MM.1S (cell line): Measurements from ENCODE around the gene ZNF138.

ENCODE experiments used
- DNase-seq: peaks from one replicate; pipeline ENCODE4 v3.0.0-alpha.2; 2015
- H2AFZ ChIP-seq: fragments of 300-600 bp; sonication (generic); 2 replicates; pipeline ENCODE4 v1.6.0; 2016; ENCODE audit warnings: antibody characterized with exemption, low read length
- H3F3A ChIP-seq: fragments of 300-600 bp; sonication (generic); 2 replicates; pipeline ENCODE4 v1.6.1; 2016; ENCODE audit warnings: mild to moderate bottlenecking, antibody characterized with exemption, low read length, moderate library complexity, mixed read lengths; ENCODE audit not compliant: insufficient read depth
- H3K27ac ChIP-seq: fragments of 300-600 bp; sonication (generic); 2 replicates; pipeline ENCODE4 v1.5.1; 2016; ENCODE audit warnings: mild to moderate bottlenecking, low read length
- H3K27me3 ChIP-seq: fragments of 300-600 bp; sonication (generic); replicated peaks from 2 replicates; pipeline ENCODE4 v1.6.0; 2016; ENCODE audit warnings: low read length; ENCODE audit not compliant: insufficient read depth
- H3K36me3 ChIP-seq: fragments of 300-600 bp; sonication (generic); replicated peaks from 2 replicates; pipeline ENCODE4 v1.6.1; 2016; ENCODE audit warnings: mild to moderate bottlenecking, low read length, mixed read lengths; ENCODE audit not compliant: insufficient read depth
- H3K4me1 ChIP-seq: fragments of 300-600 bp; sonication (generic); 2 replicates; pipeline ENCODE4 v1.6.1; 2016; ENCODE audit warnings: low read length, mixed read lengths
- H3K4me2 ChIP-seq: fragments of 300-600 bp; sonication (generic); 2 replicates; pipeline ENCODE4 v1.6.0; 2016; ENCODE audit warnings: low read depth, low read length
- H3K4me3 ChIP-seq: fragments of 300-600 bp; sonication (generic); 2 replicates; pipeline ENCODE4 v1.5.1; 2016; ENCODE audit warnings: low read length, mixed read lengths
- H3K79me2 ChIP-seq: fragments of 300-600 bp; sonication (generic); 2 replicates; pipeline ENCODE4 v1.6.1; 2016; ENCODE audit warnings: mixed run types, low read length, mixed read lengths
- H3K9ac ChIP-seq: fragments of 300-600 bp; sonication (generic); 2 replicates; pipeline ENCODE4 v1.6.1; 2016; ENCODE audit warnings: low read length, mixed read lengths
- H3K9me2 ChIP-seq: fragments of 300-600 bp; sonication (generic); replicated peaks from 2 replicates; pipeline ENCODE4 v1.6.1; 2016; ENCODE audit warnings: mild to moderate bottlenecking, low read length, mixed read lengths; ENCODE audit not compliant: insufficient read depth
- H3K9me3 ChIP-seq: fragments of 300-600 bp; sonication (generic); replicated peaks from 2 replicates; pipeline ENCODE4 v1.6.1; 2016; ENCODE audit warnings: mild to moderate bottlenecking, low read length, mixed read lengths; ENCODE audit not compliant: insufficient read depth
- H4K20me1 ChIP-seq: fragments of 300-600 bp; sonication (generic); 2 replicates; pipeline ENCODE4 v1.6.1; 2016; ENCODE audit warnings: mild to moderate bottlenecking, low read length, moderate library complexity, mixed read lengths; ENCODE audit not compliant: insufficient read depth
- EZH2 ChIP-seq: fragments of 300-600 bp; sonication (generic); optimal IDR thresholded peaks from 2 replicates; pipeline ENCODE3; 2017; ENCODE audit warnings: low read depth, mild to moderate bottlenecking, antibody characterized with exemption, low read length, mixed read lengths
- EZH2phosphoT487 ChIP-seq: fragments of 300-600 bp; sonication (generic); IDR thresholded peaks from 2 replicates; pipeline ENCODE4 v1.6.1; 2018; ENCODE audit warnings: antibody characterized with exemption, low read length
- TF ChIP-seq, protein P1 (sequence below): fragments of 300-600 bp; sonication (generic); IDR thresholded peaks from 2 replicates; pipeline ENCODE4 v1.5.1; 2016; ENCODE audit warnings: antibody characterized with exemption, low read length, mixed read lengths

The ZNF138 gene

DNA sequence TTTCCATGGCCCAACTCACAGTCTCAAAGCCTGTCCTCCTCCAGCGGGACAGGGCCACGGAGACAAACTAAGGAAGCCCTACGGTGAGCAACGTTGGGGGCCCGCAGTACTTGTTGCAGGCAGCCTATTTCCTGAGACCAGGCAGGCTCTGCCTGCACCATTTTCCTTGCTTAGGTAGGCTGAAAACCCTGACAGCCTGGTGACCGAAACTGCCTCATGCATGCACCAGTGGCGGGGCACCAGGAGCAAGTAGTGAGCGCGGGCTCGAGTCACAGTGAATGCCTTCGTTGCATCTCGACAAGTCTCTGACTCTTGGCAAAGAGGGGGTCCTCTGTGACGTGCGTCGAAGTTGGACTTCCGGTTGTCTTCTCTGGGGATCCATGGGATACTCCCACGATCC, 85.6 kb downstream of the ZNF138 start:
- Histone ChIP-seq H3K79me2 (no peaks in the 10 kb centered on the region), H3K27ac (no peak overlapping the region), H3F3A (no peaks in the 10 kb centered on the region), H3K4me2 (no peak overlapping the region), H3K36me3 (no peaks in the 10 kb centered on the region), H4K20me1 (no peaks in the 10 kb centered on the region), H3K9me2 (no peaks in the 10 kb centered on the region), H3K9me3 (no peaks in the 10 kb centered on the region), H3K9ac (no peak overlapping the region), H3K4me1 (no peaks in the 10 kb centered on the region), H2AFZ (no peak overlapping the region), H3K4me3 (no peak overlapping the region), H3K27me3 (peaks cover 4% of the 10 kb centered on the region; the same call in 1 of the 2 replicates)
- no peak for TF ChIP-seq EZH2phosphoT487
- TF ChIP-seq EZH2: no peak
- TF ChIP-seq, protein P1, sequence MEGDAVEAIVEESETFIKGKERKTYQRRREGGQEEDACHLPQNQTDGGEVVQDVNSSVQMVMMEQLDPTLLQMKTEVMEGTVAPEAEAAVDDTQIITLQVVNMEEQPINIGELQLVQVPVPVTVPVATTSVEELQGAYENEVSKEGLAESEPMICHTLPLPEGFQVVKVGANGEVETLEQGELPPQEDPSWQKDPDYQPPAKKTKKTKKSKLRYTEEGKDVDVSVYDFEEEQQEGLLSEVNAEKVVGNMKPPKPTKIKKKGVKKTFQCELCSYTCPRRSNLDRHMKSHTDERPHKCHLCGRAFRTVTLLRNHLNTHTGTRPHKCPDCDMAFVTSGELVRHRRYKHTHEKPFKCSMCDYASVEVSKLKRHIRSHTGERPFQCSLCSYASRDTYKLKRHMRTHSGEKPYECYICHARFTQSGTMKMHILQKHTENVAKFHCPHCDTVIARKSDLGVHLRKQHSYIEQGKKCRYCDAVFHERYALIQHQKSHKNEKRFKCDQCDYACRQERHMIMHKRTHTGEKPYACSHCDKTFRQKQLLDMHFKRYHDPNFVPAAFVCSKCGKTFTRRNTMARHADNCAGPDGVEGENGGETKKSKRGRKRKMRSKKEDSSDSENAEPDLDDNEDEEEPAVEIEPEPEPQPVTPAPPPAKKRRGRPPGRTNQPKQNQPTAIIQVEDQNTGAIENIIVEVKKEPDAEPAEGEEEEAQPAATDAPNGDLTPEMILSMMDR: no peak
- no peak for DNase-seq

DNA sequence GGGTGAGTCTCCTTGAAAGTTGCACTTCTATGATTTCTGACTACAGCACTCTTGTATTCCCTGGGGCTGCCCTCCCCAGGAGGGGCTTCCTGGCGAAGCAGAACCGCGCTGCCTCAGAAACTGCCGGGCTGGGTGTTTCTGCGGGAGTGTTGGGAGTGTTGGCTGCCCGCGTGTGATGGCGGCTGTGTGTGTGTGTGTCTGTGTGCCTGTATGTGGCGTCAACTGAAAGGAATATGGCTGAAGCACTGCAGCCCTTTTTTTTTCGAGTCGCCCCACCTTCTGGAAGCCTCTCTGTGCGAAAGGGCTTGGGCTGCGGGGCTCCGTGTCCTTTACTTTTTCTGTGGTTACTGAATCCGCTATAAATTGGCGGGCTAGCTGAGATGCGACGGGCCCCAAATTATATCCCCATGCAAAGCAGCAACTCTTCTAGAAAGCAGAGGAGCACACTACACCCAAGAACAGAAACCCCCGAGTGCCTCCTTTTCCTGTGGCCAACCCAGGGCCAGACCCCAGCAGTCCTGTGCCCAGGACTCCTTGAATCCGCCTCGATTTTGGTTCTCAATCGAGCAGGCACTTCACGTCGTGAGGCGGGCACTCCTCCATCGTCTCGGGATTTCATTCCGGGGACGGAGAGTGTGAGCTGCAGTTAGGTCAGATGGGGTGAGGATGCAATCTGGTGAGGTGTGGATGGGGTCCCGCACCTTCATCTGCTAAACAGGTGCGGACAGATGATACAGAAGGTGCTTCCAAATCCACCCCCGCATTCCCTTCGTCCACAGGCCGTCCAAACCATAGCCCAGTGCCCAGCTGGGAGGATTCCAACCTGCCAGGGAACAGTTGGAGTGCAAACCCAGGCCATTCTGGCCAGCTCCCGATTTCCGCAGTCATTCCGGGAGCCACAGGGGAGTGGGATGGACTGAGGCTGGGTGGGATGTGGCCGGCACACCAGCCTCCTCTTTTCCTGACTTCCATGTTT, 86.4 kb downstream of the ZNF138 start:
- peaks cover 3% of the 10 kb centered on the region; the same call in 1 of the 2 replicates for H3F3A ChIP-seq
- TF ChIP-seq EZH2phosphoT487 (no peak), EZH2 (no peak)
- TF ChIP-seq, protein P1: no peak
- DNase-seq: no peak
- H3K79me2 ChIP-seq: no peaks in the 10 kb centered on the region
- H3K27me3 ChIP-seq: peaks cover 4% of the 10 kb centered on the region; the same call in 1 of the 2 replicates
- H3K9me2 ChIP-seq: no peaks in the 10 kb centered on the region
- no peak overlapping the region for H3K4me3 ChIP-seq
- H3K4me1 ChIP-seq: peaks cover 5% of the 10 kb centered on the region; the same call in 1 of the 2 replicates
- no peaks in the 10 kb centered on the region for H4K20me1 ChIP-seq
- H3K9ac ChIP-seq: no peak overlapping the region
- no peak overlapping the region for H2AFZ ChIP-seq
- no peak overlapping the region for H3K27ac ChIP-seq
- no peak overlapping the region for H3K4me2 ChIP-seq
- no peaks in the 10 kb centered on the region for H3K9me3 ChIP-seq
- H3K36me3 ChIP-seq: no peaks in the 10 kb centered on the region

DNA sequence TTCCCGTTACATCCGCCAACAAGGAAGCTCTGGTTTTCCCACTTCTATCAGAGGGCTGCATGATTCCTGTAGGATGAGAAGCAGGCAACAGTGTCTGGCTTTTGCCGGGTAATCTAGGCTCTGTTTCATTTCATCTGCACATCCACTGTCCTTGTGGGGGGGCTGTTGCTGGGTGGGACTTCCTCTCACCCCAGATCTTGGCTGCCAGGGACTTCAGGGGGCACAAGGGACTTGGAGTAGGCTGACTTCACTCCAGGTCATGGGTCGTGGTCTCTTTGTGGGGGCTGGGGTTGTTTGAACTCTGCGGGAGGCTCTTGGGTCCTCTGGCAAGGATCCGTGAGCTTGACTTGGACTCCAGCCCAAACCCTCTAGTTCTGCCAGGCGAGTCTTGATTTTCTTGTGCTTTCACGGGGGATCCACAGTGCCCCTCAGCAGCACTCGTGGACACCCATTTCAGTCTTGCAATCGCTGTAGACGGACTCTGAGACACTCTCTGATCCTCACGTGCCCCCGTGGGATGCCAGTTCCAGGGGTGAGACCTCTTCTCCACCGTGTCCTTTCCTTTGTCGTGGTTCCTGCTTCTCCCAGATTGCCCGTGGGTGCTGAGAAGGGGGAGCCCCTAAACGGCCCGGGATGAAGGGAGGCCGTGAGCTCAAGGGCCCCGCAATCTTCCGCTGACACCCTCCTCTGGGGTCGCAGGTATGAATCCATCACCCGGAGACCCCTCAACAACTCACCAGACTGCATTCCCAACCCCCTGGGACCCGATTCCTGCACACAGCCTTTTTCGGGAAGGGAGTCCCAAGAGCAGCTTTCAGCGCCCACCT, 87.4 kb downstream of the ZNF138 start:
- Histone ChIP-seq H3K4me2 (no peak overlapping the region), H3K9me3 (no peaks in the 10 kb centered on the region), H3K4me3 (no peak overlapping the region), H3K9ac (no peak overlapping the region), H3K27ac (no peak overlapping the region), H3K27me3 (peaks cover 4% of the 10 kb centered on the region; the same call in 1 of the 2 replicates), H2AFZ (no peak overlapping the region), H3K4me1 (peaks cover 16% of the 10 kb centered on the region), H3F3A (peaks cover 13% of the 10 kb centered on the region; the same call in 1 of the 2 replicates), H3K9me2 (no peaks in the 10 kb centered on the region), H3K79me2 (no peaks in the 10 kb centered on the region), H3K36me3 (no peaks in the 10 kb centered on the region), H4K20me1 (no peaks in the 10 kb centered on the region)
- TF ChIP-seq EZH2: no peak
- TF ChIP-seq EZH2phosphoT487: no peak
- TF ChIP-seq, protein P1: no peak
- no peak for DNase-seq
